GM12801 (cell line): ENCODE measurements around the gene ELAC2.

Experiments
- CTCF ChIP-seq: IDR thresholded peaks from one replicate; pipeline ENCODE4 v1.5.1; 2011; ENCODE audit warnings: control low read depth; ENCODE audit not compliant: insufficient read length; ENCODE audit errors: extremely low read depth

Gene ELAC2

DNA sequence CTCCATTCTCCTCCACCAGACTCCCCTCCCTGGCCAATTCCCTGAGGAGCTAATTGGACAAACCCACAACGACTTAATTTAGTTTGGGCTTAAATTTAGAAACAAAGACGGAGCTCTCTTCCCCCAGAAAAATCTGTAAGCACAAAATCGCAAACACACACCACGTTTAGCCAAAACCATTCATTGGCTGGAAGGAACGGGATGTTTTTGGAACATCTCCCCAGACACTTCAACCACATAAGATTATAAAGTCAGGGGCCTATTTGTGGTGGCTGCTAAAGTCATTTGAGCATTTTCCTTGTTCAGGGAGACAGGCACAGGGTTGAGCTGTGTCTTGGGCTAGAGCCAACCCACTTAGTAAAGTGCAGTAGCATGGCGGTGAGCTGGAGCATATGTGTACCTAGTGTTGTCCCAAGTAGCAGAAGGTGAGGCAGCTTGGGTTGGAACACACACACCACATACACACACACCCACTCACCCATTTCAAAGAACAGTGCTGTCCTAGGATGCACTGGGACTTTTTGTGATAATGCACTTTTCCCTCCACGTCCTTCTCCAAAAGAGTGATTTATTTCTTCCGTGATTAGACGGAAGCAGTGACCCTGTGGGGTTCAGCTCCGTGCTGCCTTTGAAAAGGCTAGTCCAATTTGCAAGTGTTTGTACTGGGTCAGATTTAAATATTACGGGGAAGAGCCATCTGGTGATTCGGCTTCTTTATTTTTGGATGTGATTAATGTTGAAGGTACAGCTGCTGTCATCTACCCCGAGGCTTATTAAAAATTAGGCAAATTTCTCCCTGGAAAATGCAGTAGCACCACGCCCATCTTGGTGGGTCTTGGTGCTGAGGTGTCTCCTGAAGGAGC is 32.2 kb downstream of the ELAC2 start:
- no peak for TF ChIP-seq CTCF

DNA sequence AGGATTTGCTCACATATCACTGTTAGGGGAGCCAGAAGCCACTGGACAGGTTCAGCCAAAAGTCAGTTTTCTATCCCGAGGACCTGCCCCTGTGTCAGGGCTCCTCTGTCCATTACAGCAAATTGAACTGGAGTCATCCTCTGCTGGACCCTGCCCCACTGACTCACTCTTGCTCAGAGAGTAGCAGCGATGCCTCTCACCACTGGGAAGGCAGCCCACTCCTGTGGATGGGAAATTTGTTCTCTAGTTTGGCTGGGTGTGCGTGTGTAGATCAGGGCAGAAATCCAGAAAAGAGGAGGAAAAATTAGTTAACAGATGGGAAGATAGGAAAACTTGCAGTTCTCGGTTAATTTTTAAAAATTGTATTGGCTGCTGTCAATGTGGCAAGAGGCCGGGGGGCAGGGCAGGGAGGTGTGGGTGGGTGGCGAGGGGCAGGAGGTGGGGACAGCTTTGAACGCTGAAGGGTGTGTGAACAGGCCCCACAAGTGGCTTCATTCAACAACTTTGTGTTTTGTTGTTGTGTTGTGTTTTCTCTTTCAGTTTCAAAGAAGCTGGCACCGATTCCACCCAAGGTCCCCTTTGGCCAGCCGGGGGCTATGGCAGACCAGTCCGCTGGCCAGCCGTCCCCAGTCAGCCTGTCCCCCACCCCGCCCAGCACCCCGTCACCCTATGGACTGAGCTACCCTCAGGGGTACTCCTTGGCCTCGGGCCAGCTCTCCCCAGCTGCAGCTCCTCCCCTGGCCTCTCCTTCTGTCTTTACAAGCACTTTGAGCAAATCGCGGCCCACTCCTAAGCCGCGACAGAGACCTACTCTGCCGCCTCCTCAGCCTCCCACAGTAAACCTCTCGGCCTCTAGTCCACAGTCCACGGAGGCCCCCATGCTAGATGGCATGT is 33.6 kb downstream of the ELAC2 start:
- TF ChIP-seq CTCF, result no peak

GRCh38 chr17:12982224-12982623 is 35.6 kb downstream of the ELAC2 start:
- no peak for TF ChIP-seq CTCF

GRCh38 chr17:12979826-12980500 is 37.9 kb downstream of the ELAC2 start:
- no peak for TF ChIP-seq CTCF

GRCh38 chr17:12979246-12979645 is 38.6 kb downstream of the ELAC2 start:
- TF ChIP-seq CTCF, result no peak

GRCh38 chr17:12977008-12977751 is 40.6 kb downstream of the ELAC2 start:
- no peak for TF ChIP-seq CTCF

- TF ChIP-seq CTCF, result no peak
Observed at GRCh38 chr17:12974005-12974531, 43.8 kb downstream of the ELAC2 start.
